WTC11 (cell line): ENCODE data around the gene GYS2.

Experiments used
- ELF4 ChIP-seq: sonication (generic); formaldehyde crosslinking; IDR thresholded peaks from 2 replicates; pipeline ENCODE4 v1.8.1; 2022; ENCODE audit warnings: low read depth, mild to moderate bottlenecking, moderate library complexity, missing genetic modification reagents
- TF ChIP-seq, protein P1 (sequence below): sonication (generic); formaldehyde crosslinking; IDR thresholded peaks from 2 replicates; pipeline ENCODE4 v1.8.1; 2022; ENCODE audit warnings: low read depth, missing genetic modification reagents, borderline replicate concordance
- TF ChIP-seq, protein P2 (sequence below): sonication (generic); formaldehyde crosslinking; IDR thresholded peaks from 2 replicates; pipeline ENCODE4 v1.8.0; 2022; ENCODE audit warnings: mild to moderate bottlenecking, missing genetic modification reagents
- TF ChIP-seq, protein P3 (sequence below): sonication (generic); formaldehyde crosslinking; IDR thresholded peaks from 2 replicates; pipeline ENCODE4 v1.8.1; 2022; ENCODE audit warnings: mild to moderate bottlenecking, missing genetic modification reagents, moderate library complexity, borderline replicate concordance
- TF ChIP-seq, protein P4 (sequence below): fragments of 250-450 bp; sonication (Bioruptor Pico); IDR thresholded peaks from 2 replicates; pipeline ENCODE4 v2.1.2; 2022; ENCODE audit warnings: mild to moderate bottlenecking, moderate library complexity

DNA sequence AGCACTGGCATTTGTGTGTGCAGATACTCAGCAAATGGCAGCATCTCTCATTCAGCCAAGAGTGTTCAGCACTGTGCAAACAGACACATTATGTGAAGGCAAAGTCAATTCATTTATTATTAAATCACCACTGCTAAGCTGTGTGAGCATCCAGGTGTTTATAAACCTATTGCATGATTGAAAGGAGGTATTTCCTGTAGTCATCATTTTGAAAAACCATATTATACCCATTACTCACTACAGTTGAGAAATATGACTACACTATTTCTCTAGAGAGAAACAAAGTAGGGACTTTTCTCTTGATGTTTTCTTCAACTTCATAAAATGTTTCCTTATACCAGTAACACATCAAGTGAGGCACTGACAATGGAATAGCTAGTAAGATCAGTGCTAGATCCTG, 64.8 kb downstream of the GYS2 start:
- TF ChIP-seq ELF4 = no peak
- TF ChIP-seq, protein P1, sequence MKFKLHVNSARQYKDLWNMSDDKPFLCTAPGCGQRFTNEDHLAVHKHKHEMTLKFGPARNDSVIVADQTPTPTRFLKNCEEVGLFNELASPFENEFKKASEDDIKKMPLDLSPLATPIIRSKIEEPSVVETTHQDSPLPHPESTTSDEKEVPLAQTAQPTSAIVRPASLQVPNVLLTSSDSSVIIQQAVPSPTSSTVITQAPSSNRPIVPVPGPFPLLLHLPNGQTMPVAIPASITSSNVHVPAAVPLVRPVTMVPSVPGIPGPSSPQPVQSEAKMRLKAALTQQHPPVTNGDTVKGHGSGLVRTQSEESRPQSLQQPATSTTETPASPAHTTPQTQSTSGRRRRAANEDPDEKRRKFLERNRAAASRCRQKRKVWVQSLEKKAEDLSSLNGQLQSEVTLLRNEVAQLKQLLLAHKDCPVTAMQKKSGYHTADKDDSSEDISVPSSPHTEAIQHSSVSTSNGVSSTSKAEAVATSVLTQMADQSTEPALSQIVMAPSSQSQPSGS (CRISPR knock-in tag) = no peak
- TF ChIP-seq, protein P2, sequence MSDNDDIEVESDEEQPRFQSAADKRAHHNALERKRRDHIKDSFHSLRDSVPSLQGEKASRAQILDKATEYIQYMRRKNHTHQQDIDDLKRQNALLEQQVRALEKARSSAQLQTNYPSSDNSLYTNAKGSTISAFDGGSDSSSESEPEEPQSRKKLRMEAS (CRISPR knock-in tag) = no peak
- TF ChIP-seq, protein P3, sequence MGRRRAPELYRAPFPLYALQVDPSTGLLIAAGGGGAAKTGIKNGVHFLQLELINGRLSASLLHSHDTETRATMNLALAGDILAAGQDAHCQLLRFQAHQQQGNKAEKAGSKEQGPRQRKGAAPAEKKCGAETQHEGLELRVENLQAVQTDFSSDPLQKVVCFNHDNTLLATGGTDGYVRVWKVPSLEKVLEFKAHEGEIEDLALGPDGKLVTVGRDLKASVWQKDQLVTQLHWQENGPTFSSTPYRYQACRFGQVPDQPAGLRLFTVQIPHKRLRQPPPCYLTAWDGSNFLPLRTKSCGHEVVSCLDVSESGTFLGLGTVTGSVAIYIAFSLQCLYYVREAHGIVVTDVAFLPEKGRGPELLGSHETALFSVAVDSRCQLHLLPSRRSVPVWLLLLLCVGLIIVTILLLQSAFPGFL (CRISPR knock-in tag) = no peak
- TF ChIP-seq, protein P4, sequence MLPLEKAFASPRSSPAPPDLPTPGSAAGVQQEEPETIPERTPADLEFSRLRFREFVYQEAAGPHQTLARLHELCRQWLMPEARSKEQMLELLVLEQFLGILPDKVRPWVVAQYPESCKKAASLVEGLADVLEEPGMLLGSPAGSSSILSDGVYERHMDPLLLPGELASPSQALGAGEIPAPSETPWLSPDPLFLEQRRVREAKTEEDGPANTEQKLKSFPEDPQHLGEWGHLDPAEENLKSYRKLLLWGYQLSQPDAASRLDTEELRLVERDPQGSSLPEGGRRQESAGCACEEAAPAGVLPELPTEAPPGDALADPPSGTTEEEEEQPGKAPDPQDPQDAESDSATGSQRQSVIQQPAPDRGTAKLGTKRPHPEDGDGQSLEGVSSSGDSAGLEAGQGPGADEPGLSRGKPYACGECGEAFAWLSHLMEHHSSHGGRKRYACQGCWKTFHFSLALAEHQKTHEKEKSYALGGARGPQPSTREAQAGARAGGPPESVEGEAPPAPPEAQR = no peak
